K562 (cell line): ENCODE data around the gene CEP57. TPM values are rescaled to one million over a fixed set of nuclear protein-coding genes. Genes with fewer than 3 reads are reported as not detected.

Source experiments
- FOSL1 ChIP-seq: fragments of 200-800 bp; sonication (Bioruptor generic); conservative IDR thresholded peaks from 2 replicates; pipeline ENCODE4 v1.6.1; 2016; ENCODE audit warnings: missing genetic modification characterization, missing compliant biosample characterization
- MGA ChIP-seq: fragments of 450-650 bp; IDR thresholded peaks from 2 replicates; pipeline ENCODE4 v1.6.1; 2016; ENCODE audit warnings: mild to moderate bottlenecking, moderate library complexity
- polyA plus RNA-seq, 8 experiments: library from polyadenylated mRNA; depleted of rRNA in 4 of 8; stranded (reverse) in 5 of 8; unstranded in 3 of 8; fragments of >200 nt; fragmentation: Nextera tagmentation in 2 of 8; fragmentation: Illumina TruSeq in 1 of 8; extraction: Ambion mirVana in 2 of 8; extraction: Trizol in 1 of 8; gene quantifications; 2 replicates each; pipeline versions ENCODE4 v1.2.1 to v1.2.3, GENCODE V29; 2011 to 2014; ENCODE audit warnings: inconsistent platforms in 1 of 8, missing spikeins in 1 of 8
- total RNA-seq, 7 experiments: library from RNA; depleted of rRNA in 6 of 7; stranded (reverse); fragments of >200 nt in 6 of 7; fragmentation: Illumina TruSeq in 2 of 7; extraction: Trizol in 2 of 7; gene quantifications; 2 replicates each; pipeline versions ENCODE4 v1.2.1 to v1.2.3, GENCODE V29; 2011 to 2021; ENCODE audit warnings: low replicate concordance in 1 of 7

CEP57 gene
- total and polyA plus RNA-seq, 9 of the 15 experiments (the other 6 are each of a cell fraction or from before 2014, with no cell fraction given): 25.1 to 88.1 (median 65.2) TPM

GRCh38 chr11:95849087-95849825 is 59.0 kb downstream of the CEP57 start (continued):
- TF ChIP-seq MGA: no peak
- TF ChIP-seq FOSL1 (tag): peak; percentile 83
